Lung microvascular endothelial cell (primary cell): ENCODE data around the gene SLC23A2. TPM values are rescaled to one million over a fixed set of nuclear protein-coding genes. Genes with fewer than 3 reads are reported as not detected.
"Not testable (repeated sequence)": the region's sequence is repeated elsewhere in the genome, so short reads cannot be mapped to it uniquely, and the experiment has no call there.

ENCODE experiments used
- DNase-seq, 2 donors: peaks; one replicate each; pipeline versions ENCODE4 v3.0.0 to v3.0.0-alpha.2; 2010; ENCODE audit warnings: low read depth in 2 of 2
- total RNA-seq: library from RNA; depleted of rRNA; stranded (reverse); fragments of >200 nt; gene quantifications from 2 replicates; pipeline ENCODE4 v1.2.1, GENCODE V29; 2014

SLC23A2 gene
- total RNA-seq, 1 donor from 2014 or later = 14.7 TPM

- DNase-seq = peak in 1 of 2 donors; percentile 14
Measured at GRCh38 chr20:5008759-5009158, 7.4 kb upstream of the SLC23A2 start.

DNA sequence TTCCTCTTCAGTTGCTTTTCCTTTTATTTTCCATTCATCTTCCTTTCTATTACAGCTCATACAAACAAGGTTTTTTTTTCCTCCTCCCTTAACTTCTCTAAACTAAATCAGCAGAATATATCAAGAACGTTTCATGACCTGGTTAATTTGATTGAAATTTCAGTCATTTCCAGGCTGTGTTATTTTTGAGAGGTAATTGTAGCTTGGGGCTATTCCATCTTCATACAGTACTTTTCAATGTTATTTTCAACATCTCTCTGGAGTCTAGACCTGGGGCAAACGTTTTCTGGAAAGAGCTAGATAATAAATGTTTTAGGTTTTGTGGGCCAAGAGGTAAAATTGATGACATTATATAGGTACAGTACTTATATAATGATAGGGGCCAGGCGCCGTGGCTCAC lies 4.0 kb upstream of the SLC23A2 start:
- DNase-seq = no peak

- DNase-seq = not testable (repeated sequence)
Measured at GRCh38 chr20:5004825-5005224, 3.5 kb upstream of the SLC23A2 start.

DNA sequence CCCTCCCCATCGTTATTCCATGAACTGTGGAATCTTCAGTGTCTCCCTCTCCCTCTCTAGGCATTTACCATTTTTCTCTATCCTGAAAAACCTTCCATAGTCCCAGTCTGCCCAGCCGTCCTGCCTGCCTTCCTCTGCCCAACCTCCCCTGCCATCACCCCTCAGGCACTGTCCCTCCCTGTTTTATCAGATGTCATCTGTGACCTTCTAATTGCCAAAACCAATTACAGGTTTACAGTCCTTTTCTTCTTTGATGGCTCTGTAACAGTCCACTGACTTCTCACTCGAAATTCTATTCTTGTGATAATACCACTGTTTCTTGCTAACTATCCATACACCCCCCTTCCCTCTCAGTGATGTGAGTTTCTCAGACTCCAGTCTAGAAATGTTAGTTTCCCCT lies 2.3 kb upstream of the SLC23A2 start:
- DNase-seq = no peak

GRCh38 chr20:5002077-5002413 lies 735 bp upstream of the SLC23A2 start:
- DNase-seq = no peak

GRCh38 chr20:5000263-5001173 lies 792 bp downstream of the SLC23A2 start:
- peak; percentile 10 to 41 for DNase-seq

- DNase-seq = no peak
Measured at GRCh38 chr20:4999788-5000187, 1.5 kb downstream of the SLC23A2 start.

DNA sequence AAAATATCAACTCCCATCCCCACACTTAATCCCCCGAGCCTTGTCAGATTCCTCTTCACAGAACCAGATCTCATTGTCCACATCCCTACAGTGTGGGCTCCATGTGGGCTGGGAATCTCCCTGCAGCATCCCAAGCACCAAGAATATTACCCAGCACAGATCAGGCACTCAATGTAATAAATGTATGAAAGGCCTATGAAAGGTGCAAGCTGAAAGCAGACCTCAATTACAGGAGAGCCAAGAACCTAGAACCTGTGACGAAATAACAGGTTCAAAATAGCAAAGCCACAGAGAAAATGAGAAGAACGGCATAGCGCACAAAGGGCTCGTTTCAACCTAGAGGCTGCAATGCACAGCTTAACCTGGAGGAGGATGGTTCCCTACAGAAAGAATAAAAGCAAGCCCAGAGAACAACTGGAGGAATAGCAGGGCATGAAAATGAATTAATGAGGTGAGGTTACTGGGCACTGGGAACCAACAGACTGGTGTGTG lies 3.1 kb downstream of the SLC23A2 start:
- DNase-seq = no peak

- no peak for DNase-seq
Measured at GRCh38 chr20:4997222-4997621, 4.1 kb downstream of the SLC23A2 start.

GRCh38 chr20:4989570-4989969 lies 11.7 kb downstream of the SLC23A2 start:
- peak in 1 of 2 donors; percentile 79 for DNase-seq

DNA sequence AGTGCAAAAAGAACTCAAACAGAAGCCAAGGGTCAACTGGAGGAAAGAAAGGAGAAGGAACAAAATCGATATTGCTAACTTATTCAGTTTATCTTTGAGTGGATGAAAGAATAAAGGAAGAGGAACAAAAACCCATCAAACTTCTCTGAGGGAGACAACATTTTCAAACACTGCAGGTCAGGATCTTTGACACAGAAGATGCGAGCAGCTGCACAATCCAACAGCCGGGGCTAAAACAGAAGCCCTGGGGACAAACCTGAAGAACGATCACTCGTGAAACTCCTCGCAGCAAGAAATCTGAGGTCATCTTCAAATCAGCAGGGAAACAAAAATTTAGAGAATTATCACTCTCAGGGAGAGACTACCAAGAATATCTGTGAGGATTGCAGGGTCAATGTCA lies 14.2 kb downstream of the SLC23A2 start:
- DNase-seq = no peak

DNA sequence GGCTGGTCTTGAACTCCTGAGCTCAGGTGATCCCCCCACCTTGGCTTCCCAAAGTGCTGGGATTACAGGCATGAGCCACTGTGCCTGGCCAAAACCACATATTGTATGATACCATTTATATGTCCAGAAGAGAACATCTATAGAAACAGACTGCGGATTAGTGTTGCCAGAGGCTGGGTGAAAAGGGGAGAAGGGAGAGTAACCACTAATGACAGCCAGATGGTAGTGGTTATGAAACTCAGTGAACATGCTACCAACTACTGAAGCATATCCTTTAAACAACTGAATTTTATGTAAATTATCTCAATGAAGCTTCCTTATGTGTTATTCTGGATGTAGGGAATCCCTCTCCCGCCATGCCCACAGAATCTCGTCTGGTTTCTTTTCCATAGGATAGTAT lies 15.7 kb downstream of the SLC23A2 start:
- DNase-seq = no peak

- no peak for DNase-seq
Measured at GRCh38 chr20:4982281-4982680, 19.0 kb downstream of the SLC23A2 start.

GRCh38 chr20:4979841-4980410 lies 21.4 kb downstream of the SLC23A2 start:
- DNase-seq = no peak

DNA sequence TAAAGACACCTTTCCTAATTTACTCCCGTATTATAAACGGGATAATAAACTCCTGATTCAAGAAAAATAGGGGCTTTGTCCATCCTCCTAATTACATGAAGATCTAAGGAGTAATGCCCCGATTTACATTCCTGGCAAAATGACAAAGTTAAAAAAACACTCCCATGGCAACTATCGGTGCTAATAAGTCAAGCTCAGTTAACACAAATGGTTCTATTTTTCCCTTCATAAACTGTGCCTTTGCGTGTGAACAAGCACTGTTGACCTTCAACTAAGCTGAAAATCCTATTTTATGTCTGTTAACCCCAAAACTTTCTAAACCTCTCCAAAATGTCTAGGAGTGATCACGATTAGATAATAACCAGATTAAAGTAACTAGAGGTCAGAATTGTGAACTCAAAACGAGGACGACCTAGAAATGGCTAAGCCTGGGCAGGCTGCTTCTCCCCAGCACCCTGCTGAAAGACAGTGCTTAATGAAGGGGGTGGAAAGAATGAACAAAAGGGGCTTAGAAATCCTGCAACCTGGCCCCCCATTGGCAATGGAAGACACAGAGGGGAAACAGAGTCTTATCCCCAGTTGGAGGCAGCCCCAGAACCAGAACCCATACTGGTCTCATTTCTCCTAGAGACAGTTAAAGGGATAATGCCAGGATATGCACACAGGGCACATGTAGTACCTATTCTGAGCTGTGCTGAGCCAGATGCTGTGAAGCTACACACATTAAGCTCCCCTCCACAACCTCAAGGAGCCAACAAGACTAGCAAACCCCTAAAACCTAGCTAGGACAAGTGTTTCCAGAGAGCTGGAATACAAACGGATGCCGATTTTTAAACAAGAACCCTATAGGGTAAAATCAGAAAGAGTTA lies 23.0 kb downstream of the SLC23A2 start:
- peak; percentile 21 to 61 for DNase-seq

- not testable (repeated sequence) for DNase-seq
Measured at GRCh38 chr20:4976014-4976413, 25.3 kb downstream of the SLC23A2 start.

DNA sequence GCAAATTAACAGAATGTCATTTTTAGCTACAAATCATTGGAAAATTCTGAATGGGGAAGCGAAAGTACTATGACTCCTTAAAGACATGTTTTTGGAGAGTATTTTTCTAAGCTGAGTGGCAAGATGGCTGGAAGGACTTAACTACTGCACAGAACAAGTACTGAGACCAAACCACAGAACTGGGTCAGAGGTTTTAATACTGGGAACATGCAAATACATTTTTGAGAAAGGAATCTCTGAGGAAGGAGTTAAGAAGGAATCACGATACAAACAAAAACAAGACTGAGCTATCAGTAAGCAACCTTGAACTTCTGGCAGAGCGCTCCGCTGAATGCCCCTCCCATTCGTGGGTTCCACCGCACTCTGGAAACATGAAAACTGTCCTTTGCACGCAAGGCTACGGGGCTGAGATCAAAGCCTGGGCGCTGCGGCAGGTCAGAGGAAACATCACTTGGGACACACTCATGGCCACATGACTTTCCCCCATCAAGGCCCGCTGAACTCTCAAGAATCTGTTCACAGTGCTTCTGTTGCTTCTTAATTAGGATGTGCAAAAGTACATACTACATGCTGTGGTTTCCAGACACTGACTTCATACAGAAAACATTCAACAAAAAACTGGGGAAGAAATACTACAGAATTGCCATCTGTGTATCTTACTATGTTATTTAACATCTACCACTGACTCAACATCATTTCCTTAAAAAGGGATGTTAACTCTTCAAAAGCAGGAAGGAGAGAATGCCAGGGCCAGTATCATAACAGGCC lies 27.8 kb downstream of the SLC23A2 start:
- DNase-seq = peak; percentile 86 to 88

DNA sequence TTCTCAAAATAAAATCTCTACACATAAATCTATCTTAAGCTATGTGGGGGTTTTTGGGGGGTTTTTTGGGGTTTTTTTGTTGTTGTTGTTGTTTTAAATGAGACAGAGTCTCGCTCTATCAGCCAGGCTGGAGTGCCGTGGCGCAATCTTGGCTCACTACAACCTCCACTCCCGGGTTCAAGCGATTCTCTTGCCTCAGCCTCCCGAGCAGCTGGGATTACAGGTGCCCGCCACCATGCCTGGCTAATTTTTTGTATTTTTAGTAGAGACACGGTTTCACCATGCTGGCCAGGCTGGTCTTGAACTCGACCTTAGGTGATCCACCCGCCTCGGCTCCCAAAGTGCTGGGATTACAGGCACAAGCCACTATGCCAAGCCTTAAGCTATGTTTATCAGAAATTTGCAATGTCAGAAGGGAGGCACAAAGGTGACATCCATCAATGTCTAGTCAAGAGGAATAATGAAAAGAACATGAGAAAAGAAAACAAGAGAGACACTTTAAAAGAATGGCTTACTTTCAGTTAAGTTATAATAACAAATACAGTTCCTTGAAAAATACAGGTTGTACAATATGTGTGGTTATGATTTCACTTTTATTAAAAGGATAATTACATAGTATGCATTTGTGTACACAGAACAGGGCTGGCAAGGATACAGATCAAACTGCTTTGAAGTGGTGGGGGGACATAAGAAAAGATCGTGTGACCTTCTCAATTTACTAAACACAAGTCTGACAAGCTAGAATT lies 28.6 kb downstream of the SLC23A2 start:
- peak in 1 of 2 donors; percentile 21 for DNase-seq

DNA sequence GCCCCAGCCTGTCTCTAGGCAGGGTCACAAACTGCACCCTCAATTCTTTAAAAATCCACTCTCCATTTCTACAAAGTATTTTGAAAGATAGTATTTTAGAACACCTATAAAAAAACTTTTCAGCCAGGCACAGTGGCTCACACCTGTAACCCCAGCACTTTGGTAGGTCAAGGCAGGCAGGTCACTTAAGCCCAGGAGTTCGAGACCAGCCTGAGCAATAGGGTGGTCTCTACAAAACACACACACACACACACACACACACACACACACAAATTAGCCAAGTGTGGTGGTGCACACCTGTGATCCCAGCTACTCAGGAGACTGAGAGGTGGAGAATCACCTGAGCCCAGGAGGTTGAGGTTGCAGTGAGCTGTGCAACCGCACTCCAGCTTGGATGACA lies 30.2 kb downstream of the SLC23A2 start:
- no peak for DNase-seq

DNA sequence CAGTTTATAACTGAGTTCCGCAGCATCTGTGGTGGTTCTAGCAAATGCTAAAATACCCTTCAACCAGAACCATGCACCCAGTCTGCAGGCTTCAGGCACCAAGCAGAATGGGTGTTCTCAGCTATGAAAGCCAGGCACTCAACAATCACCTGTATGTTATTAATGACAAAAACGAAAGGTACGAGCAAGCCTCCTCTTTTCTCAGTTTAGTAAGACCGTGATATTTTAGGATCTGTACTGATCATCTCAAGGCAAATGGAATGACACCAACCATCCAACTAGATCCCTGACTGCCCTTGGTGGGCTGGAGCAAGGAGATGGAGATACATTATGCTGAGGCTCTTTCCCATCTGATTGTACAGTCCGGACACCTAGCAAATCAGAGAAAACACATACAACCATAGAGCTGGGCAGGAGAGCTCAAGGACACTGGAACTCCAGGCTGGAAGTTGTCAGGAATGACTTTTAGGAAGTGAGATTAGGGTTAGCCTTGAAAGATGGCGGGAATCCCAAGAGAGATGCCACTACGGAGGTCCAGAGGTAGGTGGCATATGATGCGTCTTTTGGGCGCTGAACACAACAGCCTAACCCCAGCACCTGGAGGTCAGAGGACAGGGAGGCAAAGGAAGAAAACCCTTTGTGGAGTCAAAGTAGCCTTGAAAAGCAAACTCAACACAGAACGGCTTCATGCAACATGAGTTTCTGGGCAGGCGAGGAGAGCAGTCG lies 33.4 kb downstream of the SLC23A2 start:
- DNase-seq = no peak
